ENCODE results near the gene TSKU.

TSKU gene

GRCh38 chr11:76773921-76774361 is 9.2 kb upstream of the TSKU start:
- peaks cover 0 to 60% (median 57%) of the 10 kb centered on the region in 4 donors for H3K4me1 ChIP-seq
- intact Hi-C loops (cut with DNase I; ENCODE audit: low total_unique reads), result no loop called here
- TF ChIP-seq CTCF (IDR thresholded peaks at IDR 0.05), result no peak
- H3K4me3 ChIP-seq, result no peak overlapping the region
- no peaks in the 10 kb centered on the region for H3K36me3 ChIP-seq
- H3K9me3 ChIP-seq, result no peaks in the 10 kb centered on the region
- peak; percentile 81 to 91 for DNase-seq
- H3K27me3 ChIP-seq, result no peaks in the 10 kb centered on the region
- H3K27ac ChIP-seq, result peak overlapping the region; percentile 72 to 78

DNA sequence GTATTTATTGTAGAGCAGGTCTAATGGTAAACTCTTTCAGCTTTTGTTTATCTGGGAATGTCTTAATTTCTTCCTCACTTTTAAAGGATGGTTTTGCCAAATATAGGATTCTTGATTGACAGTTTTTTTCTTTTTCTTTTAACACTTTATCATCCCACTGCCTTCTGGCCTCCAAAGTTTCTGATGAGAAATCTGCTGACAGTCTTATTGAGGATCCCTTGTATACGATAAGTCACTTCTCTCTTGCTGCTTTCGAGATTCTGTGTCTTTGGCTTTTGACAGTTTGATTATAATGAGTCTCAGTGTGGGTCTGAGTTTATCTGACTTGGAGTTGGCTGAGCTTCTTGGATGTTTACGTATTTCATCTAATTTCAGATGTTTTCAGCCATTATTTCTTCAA is 6.7 kb upstream of the TSKU start:
- intact Hi-C loops (cut with DNase I; ENCODE audit: low total_unique reads), result no loop called here
- H3K27me3 ChIP-seq, result no peaks in the 10 kb centered on the region
- H3K27ac ChIP-seq, result no peak overlapping the region

GRCh38 chr11:76777305-76777704 is 5.9 kb upstream of the TSKU start:
- Histone ChIP-seq H3K36me3 (no peaks in the 10 kb centered on the region), H3K4me1 (peaks cover 0 to 38% (median 31%) of the 10 kb centered on the region in 4 donors), H3K4me3 (no peak overlapping the region), H3K27ac (no peak overlapping the region), H3K27me3 (no peaks in the 10 kb centered on the region), H3K9me3 (no peaks in the 10 kb centered on the region)
- TF ChIP-seq CTCF (IDR thresholded peaks at IDR 0.05), result no peak
- intact Hi-C loops (cut with DNase I; ENCODE audit: low total_unique reads), result no loop called here
- DNase-seq, result no peak

More for the DNA sequence above, 6.7 kb upstream of the TSKU start:
- Histone ChIP-seq H3K9me3 (no peaks in the 10 kb centered on the region), H3K4me1 (peaks cover 0 to 38% (median 35%) of the 10 kb centered on the region in 4 donors), H3K4me3 (no peak overlapping the region), H3K36me3 (no peaks in the 10 kb centered on the region)
- DNase-seq, result no peak
- no peak for TF ChIP-seq CTCF (IDR thresholded peaks at IDR 0.05)

- H3K36me3 ChIP-seq, result no peaks in the 10 kb centered on the region
- H3K9me3 ChIP-seq, result no peaks in the 10 kb centered on the region
- H3K27me3 ChIP-seq, result no peaks in the 10 kb centered on the region
- intact Hi-C loops (cut with DNase I; ENCODE audit: low total_unique reads), result no loop called here
- no peak for TF ChIP-seq CTCF (IDR thresholded peaks at IDR 0.05)
- no peak overlapping the region for H3K4me3 ChIP-seq
- no peak for DNase-seq
- peaks cover 0 to 36% (median 26%) of the 10 kb centered on the region in 4 donors for H3K4me1 ChIP-seq
- H3K27ac ChIP-seq, result no peak overlapping the region
These were observed 5.3 kb upstream of the TSKU start for GRCh38 chr11:76777876-76778275.

DNA sequence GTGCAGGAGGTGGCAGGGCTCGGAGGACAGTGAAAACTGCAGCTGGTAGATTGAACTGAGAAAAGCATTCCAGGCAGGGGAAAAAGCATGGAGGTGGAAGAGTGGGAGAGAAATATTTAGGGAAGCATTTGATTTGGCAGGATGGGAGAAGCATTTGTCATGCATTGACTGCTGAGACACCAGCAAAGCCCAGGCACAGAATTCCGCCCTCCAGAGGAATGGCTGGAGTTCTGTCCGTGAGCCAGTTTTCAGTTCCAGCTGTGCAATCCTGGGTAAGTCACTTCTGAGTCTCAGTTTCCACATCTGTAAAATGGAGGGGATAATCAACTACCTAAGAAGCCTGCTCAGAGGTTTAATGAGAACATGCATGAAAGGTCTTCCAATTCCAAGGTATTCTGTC is 4.3 kb upstream of the TSKU start:
- H3K36me3 ChIP-seq, result no peaks in the 10 kb centered on the region
- TF ChIP-seq CTCF (IDR thresholded peaks at IDR 0.05), result no peak
- intact Hi-C loops (cut with DNase I; ENCODE audit: low total_unique reads), result no loop called here
- H3K27ac ChIP-seq, result no peak overlapping the region
- no peak overlapping the region for H3K4me3 ChIP-seq
- peaks cover 0 to 26% (median 17%) of the 10 kb centered on the region in 4 donors for H3K4me1 ChIP-seq
- no peaks in the 10 kb centered on the region for H3K9me3 ChIP-seq
- H3K27me3 ChIP-seq, result no peaks in the 10 kb centered on the region
- DNase-seq, result no peak
